GM18507 (cell line): ENCODE data around the gene KLF2.

ENCODE experiments used
- DNase-seq: peaks from one replicate; pipeline ENCODE4 v3.0.0; 2011; ENCODE audit warnings: low read depth; ENCODE audit not compliant: insufficient read length; ENCODE audit errors: extremely low spot score
- FAIRE-seq: peaks from 2 replicates; lab custom pipeline; 2011; peaks lifted over from hg19 to GRCh38; lab: Jason Lieb, UNC

KLF2 gene

GRCh38 chr19:16373532-16373931, 48.9 kb downstream of the KLF2 start:
- no peak for DNase-seq
- no peak for FAIRE-seq

GRCh38 chr19:16373989-16374388, 49.4 kb downstream of the KLF2 start:
- no peak for FAIRE-seq
- DNase-seq, result no peak

GRCh38 chr19:16374436-16374835, 49.8 kb downstream of the KLF2 start:
- FAIRE-seq (no peak), DNase-seq (no peak)

- DNase-seq (no peak), FAIRE-seq (no peak)
Observed at GRCh38 chr19:16375157-16375935, 50.7 kb downstream of the KLF2 start.

- DNase-seq (no peak), FAIRE-seq (no peak)
Observed at GRCh38 chr19:16375936-16376185, 51.2 kb downstream of the KLF2 start.

GRCh38 chr19:16376241-16376640, 51.6 kb downstream of the KLF2 start:
- FAIRE-seq (no peak), DNase-seq (no peak)

- DNase-seq (no peak), FAIRE-seq (peak; percentile 46)
Observed at GRCh38 chr19:16376649-16377048, 52.0 kb downstream of the KLF2 start.

- FAIRE-seq, result no peak
- no peak for DNase-seq
Observed at GRCh38 chr19:16377521-16377920, 52.9 kb downstream of the KLF2 start.
